PC-3 (cell line): Measurements from ENCODE around the gene EXTL2.

Experiments
- CTCF ChIP-seq: fragments of 300-600 bp; sonication (generic); conservative IDR thresholded peaks from 2 replicates; pipeline ENCODE4 v1.5.1; 2017; ENCODE audit warnings: antibody characterized with exemption, low read depth, mild to moderate bottlenecking, low read length
- EZH2 ChIP-seq: fragments of 300-600 bp; sonication (generic); IDR thresholded peaks from one replicate; pipeline ENCODE4 v1.6.1; 2017; ENCODE audit warnings: antibody characterized with exemption, mild to moderate bottlenecking, low read length; ENCODE audit not compliant: unreplicated experiment

DNA sequence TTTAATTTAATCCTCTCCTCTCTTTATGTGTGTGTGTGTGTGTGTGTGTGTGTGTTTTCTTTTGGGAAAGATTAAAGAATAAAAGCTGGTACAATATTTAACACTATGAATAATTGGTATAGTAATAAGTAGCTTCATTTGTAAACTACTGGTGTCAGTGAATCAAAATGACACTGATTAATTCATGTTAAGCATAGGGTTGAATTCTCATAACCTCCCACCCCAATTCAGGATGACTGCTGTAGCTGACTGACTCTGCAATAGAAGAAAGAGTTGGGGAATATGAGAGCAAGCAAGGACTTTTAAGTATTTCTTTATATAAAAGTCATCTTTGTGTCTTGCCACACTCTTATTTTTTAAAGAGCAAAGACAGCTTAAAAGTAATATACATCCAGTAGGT lies 14.4 kb upstream of the EXTL2 start:
- TF ChIP-seq CTCF (no peak), EZH2 (no peak)
